Measurements from ENCODE around the gene LORICRIN.

DNA sequence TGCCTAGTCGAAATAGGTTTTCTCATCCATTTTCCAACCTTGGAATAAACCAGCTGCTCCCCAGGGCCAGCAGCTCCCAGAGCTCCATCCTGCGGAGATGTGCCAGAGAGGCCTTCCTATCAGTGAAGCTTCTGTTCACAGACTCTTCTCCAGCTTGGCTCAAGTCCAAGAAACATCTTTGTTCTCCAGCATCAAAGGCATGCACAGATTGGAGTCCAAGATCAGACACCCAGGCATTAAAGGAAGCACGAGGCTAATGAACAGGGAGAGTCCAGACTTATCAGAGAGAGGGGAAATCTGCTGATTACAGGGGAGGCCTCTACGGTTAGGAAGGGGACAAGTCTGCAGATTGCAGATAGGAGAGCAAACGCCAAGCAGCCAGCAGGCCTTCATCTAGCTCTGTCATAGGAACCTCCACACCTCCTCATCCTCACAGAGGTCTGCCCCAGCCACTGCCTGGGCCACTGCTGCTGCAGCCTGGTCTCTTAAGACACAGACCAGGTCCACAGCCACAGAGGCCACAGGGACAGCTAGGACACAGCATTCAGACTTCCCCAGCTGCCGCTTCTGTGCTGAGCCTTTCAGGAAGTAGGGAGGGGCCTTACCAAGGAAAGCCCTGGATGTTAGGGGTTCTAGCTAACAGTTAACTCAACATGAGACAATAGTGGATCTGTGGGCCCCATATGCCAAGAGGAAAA lies 38.7 kb upstream of the LORICRIN start:
- TF ChIP-seq, protein P1, sequence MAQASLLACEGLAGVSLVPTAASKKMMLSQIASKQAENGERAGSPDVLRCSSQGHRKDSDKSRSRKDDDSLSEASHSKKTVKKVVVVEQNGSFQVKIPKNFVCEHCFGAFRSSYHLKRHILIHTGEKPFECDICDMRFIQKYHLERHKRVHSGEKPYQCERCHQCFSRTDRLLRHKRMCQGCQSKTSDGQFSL (CRISPR knock-in tag; IDR thresholded peaks at IDR 0.05), result no peak
- TF ChIP-seq, protein P1 (tag; IDR thresholded peaks at IDR 0.05), result no peak
- TF ChIP-seq JUN (IDR thresholded peaks at IDR 0.05; ENCODE audit: borderline replicate concordance, low read depth, low read length) (no peak), JUN (CRISPR knock-in tag; IDR thresholded peaks at IDR 0.05; ENCODE audit: borderline replicate concordance) (no peak), POU5F1 (IDR thresholded peaks at IDR 0.05; ENCODE audit: borderline replicate concordance, low read depth, low read length, partially characterized antibody) (no peak)
- TF ChIP-seq, protein P2, sequence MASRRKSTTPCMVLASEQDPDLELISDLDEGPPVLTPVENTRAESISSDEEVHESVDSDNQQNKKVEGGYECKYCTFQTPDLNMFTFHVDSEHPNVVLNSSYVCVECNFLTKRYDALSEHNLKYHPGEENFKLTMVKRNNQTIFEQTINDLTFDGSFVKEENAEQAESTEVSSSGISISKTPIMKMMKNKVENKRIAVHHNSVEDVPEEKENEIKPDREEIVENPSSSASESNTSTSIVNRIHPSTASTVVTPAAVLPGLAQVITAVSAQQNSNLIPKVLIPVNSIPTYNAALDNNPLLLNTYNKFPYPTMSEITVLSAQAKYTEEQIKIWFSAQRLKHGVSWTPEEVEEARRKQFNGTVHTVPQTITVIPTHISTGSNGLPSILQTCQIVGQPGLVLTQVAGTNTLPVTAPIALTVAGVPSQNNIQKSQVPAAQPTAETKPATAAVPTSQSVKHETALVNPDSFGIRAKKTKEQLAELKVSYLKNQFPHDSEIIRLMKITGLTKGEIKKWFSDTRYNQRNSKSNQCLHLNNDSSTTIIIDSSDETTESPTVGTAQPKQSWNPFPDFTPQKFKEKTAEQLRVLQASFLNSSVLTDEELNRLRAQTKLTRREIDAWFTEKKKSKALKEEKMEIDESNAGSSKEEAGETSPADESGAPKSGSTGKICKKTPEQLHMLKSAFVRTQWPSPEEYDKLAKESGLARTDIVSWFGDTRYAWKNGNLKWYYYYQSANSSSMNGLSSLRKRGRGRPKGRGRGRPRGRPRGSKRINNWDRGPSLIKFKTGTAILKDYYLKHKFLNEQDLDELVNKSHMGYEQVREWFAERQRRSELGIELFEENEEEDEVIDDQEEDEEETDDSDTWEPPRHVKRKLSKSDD (conservative IDR thresholded peaks at IDR 0.05; ENCODE audit: low read length), result no peak
